HEK293 (cell line): ENCODE measurements around the gene OR52D1.

Experiments used
- CTCF ChIA-PET: fragments of 350-600 bp; formaldehyde crosslinking; extraction: SDS; loops from one replicate; lab custom pipeline; 2021; ENCODE audit warnings: antibody characterized with exemption; lab: Yijun Ruan, JAX
- POLR2A ChIA-PET: fragments of 300-600 bp; formaldehyde crosslinking; extraction: SDS; loops from one replicate; lab custom pipeline; 2020; ENCODE audit warnings: antibody characterized with exemption, inconsistent platforms; lab: Yijun Ruan, JAX
- H3K27ac ChIP-seq: fragments of 200-500 bp; sonication (Bioruptor generic); 2 replicates; pipeline ENCODE4 v1.5.1; 2014; ENCODE audit warnings: low read depth, low read length, control low read depth, inconsistent platforms; ENCODE audit errors: extremely low read depth
- H3K36me3 ChIP-seq, 2 experiments: fragments of 200-500 bp in 1 of 2; sonication (Bioruptor generic) in 1 of 2; 1 replicate in 1 of 2; 2 replicates in 1 of 2; pipeline ENCODE4 v1.5.1; 2014 to 2017; ENCODE audit warnings: inconsistent platforms in 2 of 2, low read length in 2 of 2; ENCODE audit not compliant: control insufficient read depth in 2 of 2, insufficient read depth in 1 of 2
- H3K4me1 ChIP-seq: fragments of 200-500 bp; sonication (Bioruptor generic); 2 replicates; pipeline ENCODE4 v1.5.1; 2014; ENCODE audit warnings: mild to moderate bottlenecking, low read length, inconsistent platforms; ENCODE audit not compliant: control insufficient read depth, insufficient read depth
- H3K4me3 ChIP-seq: 2 replicates; pipeline ENCODE4 v1.5.1; 2011; ENCODE audit warnings: low read depth, mild to moderate bottlenecking, control low read depth, low read length, moderate library complexity
- H3K9me3 ChIP-seq: fragments of 200-500 bp; sonication (Bioruptor generic); 2 replicates; pipeline ENCODE4 v1.5.1; 2014; ENCODE audit warnings: low read depth, low read length, inconsistent platforms; ENCODE audit not compliant: control insufficient read depth, insufficient read depth
- BCL11B ChIP-seq: fragments of 450-650 bp; formaldehyde crosslinking; IDR thresholded peaks from 2 replicates; pipeline ENCODE4 v1.5.1; 2016; ENCODE audit warnings: low read depth, missing biosample characterization, missing genetic modification characterization
- WT1 ChIP-seq: fragments of 450-650 bp; formaldehyde crosslinking; IDR thresholded peaks from 2 replicates; pipeline ENCODE4 v1.5.1; 2016; ENCODE audit warnings: missing biosample characterization, missing genetic modification characterization
- ZFP41 ChIP-seq: fragments of 450-650 bp; formaldehyde crosslinking; IDR thresholded peaks from 2 replicates; pipeline ENCODE4 v1.5.1; 2016; ENCODE audit warnings: missing biosample characterization, missing genetic modification characterization, borderline replicate concordance
- ZNF2 ChIP-seq: fragments of 450-650 bp; formaldehyde crosslinking; IDR thresholded peaks from 2 replicates; pipeline ENCODE4 v1.5.1; 2016; ENCODE audit warnings: missing biosample characterization, missing genetic modification characterization
- ZNF223 ChIP-seq: fragments of 450-650 bp; formaldehyde crosslinking; IDR thresholded peaks from 2 replicates; pipeline ENCODE4 v1.5.1; 2016; ENCODE audit warnings: missing biosample characterization, missing genetic modification characterization
- ZNF391 ChIP-seq: fragments of 450-650 bp; formaldehyde crosslinking; IDR thresholded peaks from 2 replicates; pipeline ENCODE4 v1.5.1; 2016; ENCODE audit warnings: low read depth, missing biosample characterization, missing genetic modification characterization, borderline replicate concordance
- ZNF449 ChIP-seq: fragments of 450-650 bp; formaldehyde crosslinking; IDR thresholded peaks from 2 replicates; pipeline ENCODE4 v1.5.1; 2017; ENCODE audit warnings: missing biosample characterization, mild to moderate bottlenecking, missing genetic modification characterization, moderate library complexity
- ZNF514 ChIP-seq: fragments of 450-650 bp; formaldehyde crosslinking; IDR thresholded peaks from 2 replicates; pipeline ENCODE4 v1.5.1; 2016; ENCODE audit warnings: missing biosample characterization, missing genetic modification characterization
- ZNF521 ChIP-seq: fragments of 450-650 bp; formaldehyde crosslinking; IDR thresholded peaks from 2 replicates; pipeline ENCODE4 v1.5.1; 2017; ENCODE audit warnings: missing biosample characterization, mild to moderate bottlenecking, missing genetic modification characterization
- ZNF560 ChIP-seq: fragments of 450-650 bp; formaldehyde crosslinking; IDR thresholded peaks from 2 replicates; pipeline ENCODE4 v1.5.1; 2017; ENCODE audit warnings: missing biosample characterization, missing genetic modification characterization, borderline replicate concordance
- ZNF561 ChIP-seq: fragments of 450-650 bp; IDR thresholded peaks from 2 replicates; pipeline ENCODE4 v1.5.1; 2018; ENCODE audit warnings: missing biosample characterization, missing genetic modification characterization, borderline replicate concordance
- ZNF777 ChIP-seq: fragments of 450-650 bp; formaldehyde crosslinking; IDR thresholded peaks from 2 replicates; pipeline ENCODE4 v1.5.1; 2017; ENCODE audit warnings: missing biosample characterization, missing genetic modification characterization, borderline replicate concordance
- ZSCAN30 ChIP-seq: fragments of 450-650 bp; IDR thresholded peaks from 2 replicates; pipeline ENCODE4 v1.5.1; 2018; ENCODE audit warnings: missing biosample characterization, mild to moderate bottlenecking, missing genetic modification characterization, moderate library complexity
- TF ChIP-seq, protein P1 (sequence below): fragments of 450-650 bp; formaldehyde crosslinking; IDR thresholded peaks from 2 replicates; pipeline ENCODE4 v1.5.1; 2016; ENCODE audit warnings: missing biosample characterization, missing genetic modification characterization, borderline replicate concordance
- TF ChIP-seq, protein P2 (sequence below): fragments of 450-650 bp; formaldehyde crosslinking; IDR thresholded peaks from 2 replicates; pipeline ENCODE4 v1.5.1; 2016; ENCODE audit warnings: missing biosample characterization, missing genetic modification characterization
- TF ChIP-seq, protein P3 (sequence below): fragments of 450-650 bp; formaldehyde crosslinking; IDR thresholded peaks from 2 replicates; pipeline ENCODE4 v1.5.1; 2016; ENCODE audit warnings: missing biosample characterization, missing genetic modification characterization
- TF ChIP-seq, protein P4 (sequence below): fragments of 450-650 bp; formaldehyde crosslinking; IDR thresholded peaks from 2 replicates; pipeline ENCODE4 v1.5.1; 2016; ENCODE audit warnings: missing biosample characterization, missing genetic modification characterization
- TF ChIP-seq, protein P5 (sequence below): fragments of 450-650 bp; IDR thresholded peaks from 2 replicates; pipeline ENCODE4 v1.5.1; 2018; ENCODE audit warnings: missing biosample characterization, mild to moderate bottlenecking, missing genetic modification characterization

Gene OR52D1

GRCh38 chr11:5505363-5506048, 17.0 kb downstream of the OR52D1 start (continued):
- no peak for TF ChIP-seq ZSCAN30 (tag by site-specific recombination)
- no peak for TF ChIP-seq ZNF561 (tag by site-specific recombination)
- TF ChIP-seq, protein P1, sequence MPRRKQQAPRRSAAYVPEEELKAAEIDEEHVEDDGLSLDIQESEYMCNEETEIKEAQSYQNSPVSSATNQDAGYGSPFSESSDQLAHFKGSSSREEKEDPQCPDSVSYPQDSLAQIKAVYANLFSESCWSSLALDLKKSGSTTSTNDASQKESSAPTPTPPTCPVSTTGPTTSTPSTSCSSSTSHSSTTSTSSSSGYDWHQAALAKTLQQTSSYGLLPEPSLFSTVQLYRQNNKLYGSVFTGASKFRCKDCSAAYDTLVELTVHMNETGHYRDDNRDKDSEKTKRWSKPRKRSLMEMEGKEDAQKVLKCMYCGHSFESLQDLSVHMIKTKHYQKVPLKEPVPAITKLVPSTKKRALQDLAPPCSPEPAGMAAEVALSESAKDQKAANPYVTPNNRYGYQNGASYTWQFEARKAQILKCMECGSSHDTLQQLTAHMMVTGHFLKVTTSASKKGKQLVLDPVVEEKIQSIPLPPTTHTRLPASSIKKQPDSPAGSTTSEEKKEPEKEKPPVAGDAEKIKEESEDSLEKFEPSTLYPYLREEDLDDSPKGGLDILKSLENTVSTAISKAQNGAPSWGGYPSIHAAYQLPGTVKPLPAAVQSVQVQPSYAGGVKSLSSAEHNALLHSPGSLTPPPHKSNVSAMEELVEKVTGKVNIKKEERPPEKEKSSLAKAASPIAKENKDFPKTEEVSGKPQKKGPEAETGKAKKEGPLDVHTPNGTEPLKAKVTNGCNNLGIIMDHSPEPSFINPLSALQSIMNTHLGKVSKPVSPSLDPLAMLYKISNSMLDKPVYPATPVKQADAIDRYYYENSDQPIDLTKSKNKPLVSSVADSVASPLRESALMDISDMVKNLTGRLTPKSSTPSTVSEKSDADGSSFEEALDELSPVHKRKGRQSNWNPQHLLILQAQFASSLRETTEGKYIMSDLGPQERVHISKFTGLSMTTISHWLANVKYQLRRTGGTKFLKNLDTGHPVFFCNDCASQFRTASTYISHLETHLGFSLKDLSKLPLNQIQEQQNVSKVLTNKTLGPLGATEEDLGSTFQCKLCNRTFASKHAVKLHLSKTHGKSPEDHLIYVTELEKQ (tag by site-specific recombination), result no peak
- TF ChIP-seq ZFP41 (tag by site-specific recombination), result no peak
- TF ChIP-seq BCL11B (tag by site-specific recombination), result no peak

- ChIA-PET POLR2A (no interaction called here), CTCF (interaction anchor here (0.6 to 1.3 kb wide), 3 partner anchors 32 to 98 kb away, joined by 4 to 7 read pairs (median 4); no protein-coding TSS in a partner anchor)
- Histone ChIP-seq H3K27ac (no peak overlapping the region), H3K9me3 (no peaks in the 10 kb centered on the region), H3K36me3 (no peaks in the 10 kb centered on the region), H3K4me3 (no peak overlapping the region), H3K4me1 (no peaks in the 10 kb centered on the region)
- TF ChIP-seq ZNF2, result no peak
- no peak for TF ChIP-seq ZNF391 (tag by site-specific recombination)
- TF ChIP-seq ZNF777 (tag by site-specific recombination), result no peak
- no peak for TF ChIP-seq ZNF560 (tag by site-specific recombination)
- TF ChIP-seq WT1 (tag by site-specific recombination), result no peak
- TF ChIP-seq, protein P2, sequence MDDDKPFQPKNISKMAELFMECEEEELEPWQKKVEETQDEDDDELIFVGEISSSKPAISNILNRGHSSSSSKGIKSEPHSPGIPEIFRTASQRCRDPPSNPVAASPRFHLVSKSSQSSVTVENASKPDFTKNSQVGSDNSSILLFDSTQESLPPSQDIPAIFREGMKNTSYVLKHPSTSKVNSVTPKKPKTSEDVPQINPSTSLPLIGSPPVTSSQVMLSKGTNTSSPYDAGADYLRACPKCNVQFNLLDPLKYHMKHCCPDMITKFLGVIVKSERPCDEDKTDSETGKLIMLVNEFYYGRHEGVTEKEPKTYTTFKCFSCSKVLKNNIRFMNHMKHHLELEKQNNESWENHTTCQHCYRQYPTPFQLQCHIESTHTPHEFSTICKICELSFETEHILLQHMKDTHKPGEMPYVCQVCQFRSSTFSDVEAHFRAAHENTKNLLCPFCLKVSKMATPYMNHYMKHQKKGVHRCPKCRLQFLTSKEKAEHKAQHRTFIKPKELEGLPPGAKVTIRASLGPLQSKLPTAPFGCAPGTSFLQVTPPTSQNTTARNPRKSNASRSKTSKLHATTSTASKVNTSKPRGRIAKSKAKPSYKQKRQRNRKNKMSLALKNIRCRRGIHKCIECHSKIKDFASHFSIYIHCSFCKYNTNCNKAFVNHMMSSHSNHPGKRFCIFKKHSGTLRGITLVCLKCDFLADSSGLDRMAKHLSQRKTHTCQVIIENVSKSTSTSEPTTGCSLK (tag by site-specific recombination), result no peak
- TF ChIP-seq, protein P3, sequence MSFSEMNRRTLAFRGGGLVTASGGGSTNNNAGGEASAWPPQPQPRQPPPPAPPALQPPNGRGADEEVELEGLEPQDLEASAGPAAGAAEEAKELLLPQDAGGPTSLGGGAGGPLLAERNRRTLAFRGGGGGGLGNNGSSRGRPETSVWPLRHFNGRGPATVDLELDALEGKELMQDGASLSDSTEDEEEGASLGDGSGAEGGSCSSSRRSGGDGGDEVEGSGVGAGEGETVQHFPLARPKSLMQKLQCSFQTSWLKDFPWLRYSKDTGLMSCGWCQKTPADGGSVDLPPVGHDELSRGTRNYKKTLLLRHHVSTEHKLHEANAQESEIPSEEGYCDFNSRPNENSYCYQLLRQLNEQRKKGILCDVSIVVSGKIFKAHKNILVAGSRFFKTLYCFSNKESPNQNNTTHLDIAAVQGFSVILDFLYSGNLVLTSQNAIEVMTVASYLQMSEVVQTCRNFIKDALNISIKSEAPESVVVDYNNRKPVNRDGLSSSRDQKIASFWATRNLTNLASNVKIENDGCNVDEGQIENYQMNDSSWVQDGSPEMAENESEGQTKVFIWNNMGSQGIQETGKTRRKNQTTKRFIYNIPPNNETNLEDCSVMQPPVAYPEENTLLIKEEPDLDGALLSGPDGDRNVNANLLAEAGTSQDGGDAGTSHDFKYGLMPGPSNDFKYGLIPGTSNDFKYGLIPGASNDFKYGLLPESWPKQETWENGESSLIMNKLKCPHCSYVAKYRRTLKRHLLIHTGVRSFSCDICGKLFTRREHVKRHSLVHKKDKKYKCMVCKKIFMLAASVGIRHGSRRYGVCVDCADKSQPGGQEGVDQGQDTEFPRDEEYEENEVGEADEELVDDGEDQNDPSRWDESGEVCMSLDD (tag by site-specific recombination), result no peak
- TF ChIP-seq, protein P4, sequence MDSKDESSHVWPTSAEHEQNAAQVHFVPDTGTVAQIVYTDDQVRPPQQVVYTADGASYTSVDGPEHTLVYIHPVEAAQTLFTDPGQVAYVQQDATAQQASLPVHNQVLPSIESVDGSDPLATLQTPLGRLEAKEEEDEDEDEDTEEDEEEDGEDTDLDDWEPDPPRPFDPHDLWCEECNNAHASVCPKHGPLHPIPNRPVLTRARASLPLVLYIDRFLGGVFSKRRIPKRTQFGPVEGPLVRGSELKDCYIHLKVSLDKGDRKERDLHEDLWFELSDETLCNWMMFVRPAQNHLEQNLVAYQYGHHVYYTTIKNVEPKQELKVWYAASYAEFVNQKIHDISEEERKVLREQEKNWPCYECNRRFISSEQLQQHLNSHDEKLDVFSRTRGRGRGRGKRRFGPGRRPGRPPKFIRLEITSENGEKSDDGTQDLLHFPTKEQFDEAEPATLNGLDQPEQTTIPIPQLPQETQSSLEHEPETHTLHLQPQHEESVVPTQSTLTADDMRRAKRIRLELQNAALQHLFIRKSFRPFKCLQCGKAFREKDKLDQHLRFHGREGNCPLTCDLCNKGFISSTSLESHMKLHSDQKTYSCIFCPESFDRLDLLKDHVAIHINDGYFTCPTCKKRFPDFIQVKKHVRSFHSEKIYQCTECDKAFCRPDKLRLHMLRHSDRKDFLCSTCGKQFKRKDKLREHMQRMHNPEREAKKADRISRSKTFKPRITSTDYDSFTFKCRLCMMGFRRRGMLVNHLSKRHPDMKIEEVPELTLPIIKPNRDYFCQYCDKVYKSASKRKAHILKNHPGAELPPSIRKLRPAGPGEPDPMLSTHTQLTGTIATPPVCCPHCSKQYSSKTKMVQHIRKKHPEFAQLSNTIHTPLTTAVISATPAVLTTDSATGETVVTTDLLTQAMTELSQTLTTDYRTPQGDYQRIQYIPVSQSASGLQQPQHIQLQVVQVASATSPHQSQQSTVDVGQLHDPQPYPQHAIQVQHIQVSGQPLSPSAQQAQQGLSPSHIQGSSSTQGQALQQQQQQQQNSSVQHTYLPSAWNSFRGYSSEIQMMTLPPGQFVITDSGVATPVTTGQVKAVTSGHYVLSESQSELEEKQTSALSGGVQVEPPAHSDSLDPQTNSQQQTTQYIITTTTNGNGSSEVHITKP (tag by site-specific recombination), result no peak
- no peak for TF ChIP-seq ZNF223 (tag by site-specific recombination)
- TF ChIP-seq, protein P5, sequence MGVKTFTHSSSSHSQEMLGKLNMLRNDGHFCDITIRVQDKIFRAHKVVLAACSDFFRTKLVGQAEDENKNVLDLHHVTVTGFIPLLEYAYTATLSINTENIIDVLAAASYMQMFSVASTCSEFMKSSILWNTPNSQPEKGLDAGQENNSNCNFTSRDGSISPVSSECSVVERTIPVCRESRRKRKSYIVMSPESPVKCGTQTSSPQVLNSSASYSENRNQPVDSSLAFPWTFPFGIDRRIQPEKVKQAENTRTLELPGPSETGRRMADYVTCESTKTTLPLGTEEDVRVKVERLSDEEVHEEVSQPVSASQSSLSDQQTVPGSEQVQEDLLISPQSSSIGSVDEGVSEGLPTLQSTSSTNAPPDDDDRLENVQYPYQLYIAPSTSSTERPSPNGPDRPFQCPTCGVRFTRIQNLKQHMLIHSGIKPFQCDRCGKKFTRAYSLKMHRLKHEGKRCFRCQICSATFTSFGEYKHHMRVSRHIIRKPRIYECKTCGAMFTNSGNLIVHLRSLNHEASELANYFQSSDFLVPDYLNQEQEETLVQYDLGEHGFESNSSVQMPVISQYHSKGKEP, result no peak
- no peak for TF ChIP-seq ZNF449 (tag by site-specific recombination)
- no peak for TF ChIP-seq ZNF521
- no peak for TF ChIP-seq ZNF514
Observed at GRCh38 chr11:5507177-5507932, 18.9 kb downstream of the OR52D1 start.
